DMS153 treated with DMSO at 0.1 percent for 48 hours (cell line): ENCODE results near the gene SLC47A2.
"Not testable (repeated sequence)": the region's sequence is repeated elsewhere in the genome, so short reads cannot be mapped to it uniquely, and the experiment has no call there.

Experiments
- DNase-seq: peaks from one replicate; lab custom pipeline; 2025; ENCODE audit not compliant: unreplicated experiment; lab: John Stamatoyannopoulos, UW

SLC47A2 gene

GRCh38 chr17:19708431-19709175 is 7.8 kb downstream of the SLC47A2 start:
- no peak for DNase-seq

- DNase-seq: no peak
Observed at GRCh38 chr17:19707728-19708221, 8.6 kb downstream of the SLC47A2 start.

- DNase-seq: peak; percentile 25
Observed at GRCh38 chr17:19706791-19707727, 9.3 kb downstream of the SLC47A2 start.

GRCh38 chr17:19705771-19706770 is 10.3 kb downstream of the SLC47A2 start:
- no peak for DNase-seq

- no peak for DNase-seq
Observed at GRCh38 chr17:19705201-19705600, 11.2 kb downstream of the SLC47A2 start.

GRCh38 chr17:19703828-19704613 is 12.4 kb downstream of the SLC47A2 start:
- DNase-seq: no peak

GRCh38 chr17:19703106-19703827 is 13.1 kb downstream of the SLC47A2 start:
- DNase-seq: no peak

GRCh38 chr17:19702217-19702641 is 14.2 kb downstream of the SLC47A2 start:
- no peak for DNase-seq

- DNase-seq: no peak
Observed at GRCh38 chr17:19686400-19687090, 29.8 kb downstream of the SLC47A2 start.

- DNase-seq: not testable (repeated sequence)
Observed at GRCh38 chr17:19684909-19685580, 31.3 kb downstream of the SLC47A2 start.

- DNase-seq: no peak
Observed at GRCh38 chr17:19683117-19683516, 33.3 kb downstream of the SLC47A2 start.

- DNase-seq: no peak
Observed at GRCh38 chr17:19678581-19679453, 37.6 kb downstream of the SLC47A2 start.

- no peak for DNase-seq
Observed at GRCh38 chr17:19677736-19678379, 38.5 kb downstream of the SLC47A2 start.

GRCh38 chr17:19676896-19677295 is 39.5 kb downstream of the SLC47A2 start:
- no peak for DNase-seq

GRCh38 chr17:19673623-19674022 is 42.8 kb downstream of the SLC47A2 start:
- DNase-seq: no peak

GRCh38 chr17:19672009-19672750 is 44.2 kb downstream of the SLC47A2 start:
- DNase-seq: no peak
